ENCODE measurements around the gene DHX34. TPM values are rescaled to one million over a fixed set of nuclear protein-coding genes. Genes with fewer than 3 reads are reported as not detected.

Gene DHX34
- total and polyA plus RNA-seq, 8 donors = 9.4 to 18.2 (median 14.9) TPM

- H3K27me3 ChIP-seq = peaks cover 0 to 12% of the 10 kb centered on the region in 2 donors
- no peaks in the 10 kb centered on the region for H3K9me3 ChIP-seq
- no peak overlapping the region for H3K4me3 ChIP-seq
- no peaks in the 10 kb centered on the region for H3K36me3 ChIP-seq
- ATAC-seq (no peak), DNase-seq (no peak)
- intact Hi-C loops (cut with DNase I) = loop anchor here in 1 of 2 donors (5.0 kb wide), 1 partner anchor 89 kb away; no protein-coding TSS in a partner anchor
- peak overlapping the region in 1 of 2 donors; percentile 95 for H3K27ac ChIP-seq
- TF ChIP-seq, protein P1, sequence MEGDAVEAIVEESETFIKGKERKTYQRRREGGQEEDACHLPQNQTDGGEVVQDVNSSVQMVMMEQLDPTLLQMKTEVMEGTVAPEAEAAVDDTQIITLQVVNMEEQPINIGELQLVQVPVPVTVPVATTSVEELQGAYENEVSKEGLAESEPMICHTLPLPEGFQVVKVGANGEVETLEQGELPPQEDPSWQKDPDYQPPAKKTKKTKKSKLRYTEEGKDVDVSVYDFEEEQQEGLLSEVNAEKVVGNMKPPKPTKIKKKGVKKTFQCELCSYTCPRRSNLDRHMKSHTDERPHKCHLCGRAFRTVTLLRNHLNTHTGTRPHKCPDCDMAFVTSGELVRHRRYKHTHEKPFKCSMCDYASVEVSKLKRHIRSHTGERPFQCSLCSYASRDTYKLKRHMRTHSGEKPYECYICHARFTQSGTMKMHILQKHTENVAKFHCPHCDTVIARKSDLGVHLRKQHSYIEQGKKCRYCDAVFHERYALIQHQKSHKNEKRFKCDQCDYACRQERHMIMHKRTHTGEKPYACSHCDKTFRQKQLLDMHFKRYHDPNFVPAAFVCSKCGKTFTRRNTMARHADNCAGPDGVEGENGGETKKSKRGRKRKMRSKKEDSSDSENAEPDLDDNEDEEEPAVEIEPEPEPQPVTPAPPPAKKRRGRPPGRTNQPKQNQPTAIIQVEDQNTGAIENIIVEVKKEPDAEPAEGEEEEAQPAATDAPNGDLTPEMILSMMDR (IDR thresholded peaks at IDR 0.05) = no peak
- peaks cover 0 to 52% of the 10 kb centered on the region in 2 donors for H3K4me1 ChIP-seq
Observed at GRCh38 chr19:47390533-47391488, 41.7 kb downstream of the DHX34 start.

DNA sequence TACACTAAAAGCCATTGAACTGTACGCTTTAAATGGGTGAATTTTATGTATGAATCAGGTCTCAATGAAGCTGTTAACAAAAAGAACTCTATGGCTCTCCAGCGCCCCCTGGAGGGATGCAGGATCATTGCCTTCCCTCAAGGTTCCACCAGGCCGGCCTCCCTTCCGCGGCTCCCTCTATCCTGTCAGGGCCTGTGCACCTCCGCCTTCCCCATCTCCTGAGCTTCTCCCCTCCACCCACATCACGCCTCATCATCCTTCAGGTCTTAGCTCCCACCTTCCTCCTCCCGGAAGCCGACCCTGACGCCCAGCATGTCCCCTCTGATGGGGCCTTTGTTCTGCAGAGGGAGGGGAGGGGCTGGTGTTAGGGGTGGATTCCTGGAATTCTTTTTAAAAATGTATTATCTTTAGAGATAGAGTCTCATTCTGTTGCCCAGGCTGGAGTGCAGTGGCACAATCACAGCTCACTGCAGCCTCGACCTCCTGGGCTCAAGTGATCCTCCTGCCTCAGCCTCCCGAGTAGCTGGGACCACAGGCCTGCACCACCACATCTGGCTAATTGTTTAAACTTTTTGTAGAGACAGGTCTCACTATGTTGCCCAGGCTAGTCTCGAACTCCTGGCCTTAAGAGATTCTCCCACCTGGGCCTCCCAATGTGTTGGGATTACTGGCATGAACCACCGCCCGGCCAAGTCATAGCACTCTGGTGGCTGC, 42.6 kb downstream of the DHX34 start:
- intact Hi-C loops (cut with DNase I) = loop anchor here in 1 of 2 donors (5.0 kb wide), 1 partner anchor 89 kb away; no protein-coding TSS in a partner anchor
- H3K27me3 ChIP-seq = peaks cover 0 to 8% of the 10 kb centered on the region in 2 donors
- H3K27ac ChIP-seq = no peak overlapping the region
- ATAC-seq (peak; percentile 87), DNase-seq (peak; percentile 37 to 93 (median 70))
- TF ChIP-seq, protein P1 (IDR thresholded peaks at IDR 0.05) = peak; percentile 93 to 96
- no peak overlapping the region for H3K4me3 ChIP-seq
- no peaks in the 10 kb centered on the region for H3K9me3 ChIP-seq
- no peaks in the 10 kb centered on the region for H3K36me3 ChIP-seq
- H3K4me1 ChIP-seq = peaks cover 0 to 46% of the 10 kb centered on the region in 2 donors

- DNase-seq (peak in 1 of 4 donors; percentile 33), ATAC-seq (no peak)
- TF ChIP-seq, protein P1 (IDR thresholded peaks at IDR 0.05) = no peak
- intact Hi-C loops (cut with DNase I) = no loop called here
- no peak overlapping the region for H3K27ac ChIP-seq
- H3K27me3 ChIP-seq = peaks cover 0 to 55% of the 10 kb centered on the region in 2 donors
- H3K4me3 ChIP-seq = no peak overlapping the region
- H3K4me1 ChIP-seq = no peaks in the 10 kb centered on the region
- H3K9me3 ChIP-seq = no peaks in the 10 kb centered on the region
- H3K36me3 ChIP-seq = no peaks in the 10 kb centered on the region
Observed at GRCh38 chr19:47398707-47399597, 49.8 kb downstream of the DHX34 start.

- DNase-seq (peak in 1 of 4 donors; percentile 29), ATAC-seq (no peak)
- TF ChIP-seq, protein P1 (IDR thresholded peaks at IDR 0.05) = no peak
- Histone ChIP-seq H3K9me3 (no peaks in the 10 kb centered on the region), H3K4me3 (no peak overlapping the region), H3K36me3 (no peaks in the 10 kb centered on the region), H3K27ac (no peak overlapping the region), H3K27me3 (peaks cover 9 to 91% of the 10 kb centered on the region in 2 donors), H3K4me1 (no peaks in the 10 kb centered on the region)
- intact Hi-C loops (cut with DNase I) = no loop called here
Observed at GRCh38 chr19:47402504-47402903, 53.4 kb downstream of the DHX34 start.

Measured in left lung (tissue), 10 donors.